Epithelial cell of proximal tubule (primary cell): ENCODE data around the gene TUBA4B. TPM values are rescaled to one million over a fixed set of nuclear protein-coding genes. Genes with fewer than 3 reads are reported as not detected.

Source experiments
- DNase-seq: peaks from one replicate; pipeline ENCODE4 v3.0.0-alpha.2; 2011; ENCODE audit warnings: low read depth
- H3K4me3 ChIP-seq: 2 replicates; pipeline ENCODE4 v1.5.1; 2011; ENCODE audit warnings: low read depth, mild to moderate bottlenecking, low read length
- CTCF ChIP-seq: conservative IDR thresholded peaks from 2 replicates; pipeline ENCODE4 v1.5.1; 2012; ENCODE audit warnings: low read depth, mild to moderate bottlenecking, low read length
- total RNA-seq: library from RNA; depleted of rRNA; stranded (reverse); fragments of >200 nt; gene quantifications from 2 replicates; pipeline ENCODE4 v1.2.3, GENCODE V29; 2015

The TUBA4B gene
- total RNA-seq, 1 donor from 2014 or later = 0.52 TPM

GRCh38 chr2:219261024-219261855, 8.2 kb downstream of the TUBA4B start:
- no peak for TF ChIP-seq CTCF
- no peak for DNase-seq
- no peak overlapping the region for H3K4me3 ChIP-seq

DNA sequence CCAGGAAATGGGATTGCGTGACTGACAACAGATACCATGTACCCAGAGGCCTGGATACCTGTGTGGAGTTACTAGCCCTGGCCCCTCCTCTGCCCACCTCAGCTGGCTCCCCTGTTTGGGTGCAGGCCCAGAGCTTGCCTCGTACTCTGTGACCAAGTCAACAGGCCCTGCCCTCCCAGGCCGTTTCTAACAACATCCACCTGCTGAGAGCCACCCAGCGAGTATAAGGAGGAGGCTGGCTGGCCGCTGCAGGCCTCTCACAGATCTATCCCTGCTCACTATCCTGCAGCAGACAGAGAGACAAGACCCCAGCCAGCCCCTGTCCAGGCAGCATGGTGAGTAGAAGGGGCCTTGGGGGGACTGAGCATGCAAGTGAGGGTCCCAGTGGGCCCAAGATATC, 13.2 kb downstream of the TUBA4B start:
- no peak overlapping the region for H3K4me3 ChIP-seq
- DNase-seq = no peak
- no peak for TF ChIP-seq CTCF

DNA sequence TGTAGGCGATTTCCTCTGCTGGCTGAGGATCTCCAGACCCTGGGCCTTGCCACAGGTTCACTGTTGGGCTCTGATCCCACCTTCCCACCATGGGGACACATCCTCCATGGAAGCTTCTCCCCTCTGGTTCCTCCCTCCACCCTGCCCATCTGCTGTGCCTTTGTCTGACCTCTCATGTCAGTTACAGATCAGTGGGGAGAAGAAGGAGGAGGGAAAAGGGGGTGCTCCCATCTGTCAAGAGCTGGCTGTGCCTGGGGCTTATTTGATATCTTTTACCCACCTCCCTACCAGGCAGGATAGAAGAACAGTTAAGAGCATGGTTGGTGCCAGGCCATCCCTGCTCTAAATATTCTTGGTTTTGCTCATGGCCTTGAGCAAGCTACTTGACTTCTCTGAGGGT, 13.8 kb downstream of the TUBA4B start:
- no peak overlapping the region for H3K4me3 ChIP-seq
- no peak for TF ChIP-seq CTCF
- no peak for DNase-seq

- H3K4me3 ChIP-seq = no peak overlapping the region
- no peak for TF ChIP-seq CTCF
- DNase-seq = no peak
These were observed 15.3 kb downstream of the TUBA4B start for GRCh38 chr2:219268294-219268693.

DNA sequence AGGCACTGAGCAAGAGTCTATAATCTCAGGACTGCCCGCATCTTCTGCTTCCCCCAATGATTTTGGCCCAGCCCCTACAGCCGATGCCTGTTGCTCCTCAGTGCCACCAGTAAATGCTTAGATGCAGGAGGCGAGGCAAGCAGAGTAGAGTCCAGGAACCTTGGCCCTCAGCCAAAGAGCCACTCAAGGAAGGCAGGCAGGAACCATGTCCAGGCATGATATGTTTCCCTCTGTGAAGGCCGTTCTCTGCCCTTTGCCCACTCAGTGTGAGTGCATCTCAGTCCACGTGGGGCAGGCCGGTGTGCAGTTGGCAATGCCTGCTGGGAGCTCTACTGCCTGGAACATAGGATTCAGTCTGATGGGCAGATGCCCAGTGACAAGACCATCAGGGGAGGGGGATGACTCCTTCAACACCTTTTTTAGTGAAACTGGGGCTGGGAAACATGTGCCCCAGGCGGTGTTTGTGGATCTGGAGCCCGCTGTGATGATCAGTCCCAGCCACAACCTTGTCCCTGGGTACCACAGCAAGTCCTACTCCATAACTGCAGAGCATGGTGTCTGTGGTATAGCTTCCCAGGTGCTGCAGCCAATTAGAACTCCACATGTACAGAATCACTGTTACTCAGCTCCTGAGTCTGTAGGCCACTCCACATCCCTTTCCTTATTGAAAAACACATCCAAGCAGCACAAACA, 16.5 kb downstream of the TUBA4B start:
- TF ChIP-seq CTCF = no peak
- peak; percentile 63 for DNase-seq
- H3K4me3 ChIP-seq = no peak overlapping the region

GRCh38 chr2:219270055-219270372, 17.0 kb downstream of the TUBA4B start:
- DNase-seq = no peak
- TF ChIP-seq CTCF = no peak
- no peak overlapping the region for H3K4me3 ChIP-seq
